HG02885 (cell line): ENCODE results near the gene CLDN7.

Source experiments
- ATAC-seq: cut with Tn5 transposase; IDR thresholded peaks from one replicate; pipeline ENCODE4 v1.9.1; 2021; ENCODE audit warnings: mild to moderate bottlenecking; ENCODE audit not compliant: unreplicated experiment, poor library complexity

CLDN7 gene

DNA sequence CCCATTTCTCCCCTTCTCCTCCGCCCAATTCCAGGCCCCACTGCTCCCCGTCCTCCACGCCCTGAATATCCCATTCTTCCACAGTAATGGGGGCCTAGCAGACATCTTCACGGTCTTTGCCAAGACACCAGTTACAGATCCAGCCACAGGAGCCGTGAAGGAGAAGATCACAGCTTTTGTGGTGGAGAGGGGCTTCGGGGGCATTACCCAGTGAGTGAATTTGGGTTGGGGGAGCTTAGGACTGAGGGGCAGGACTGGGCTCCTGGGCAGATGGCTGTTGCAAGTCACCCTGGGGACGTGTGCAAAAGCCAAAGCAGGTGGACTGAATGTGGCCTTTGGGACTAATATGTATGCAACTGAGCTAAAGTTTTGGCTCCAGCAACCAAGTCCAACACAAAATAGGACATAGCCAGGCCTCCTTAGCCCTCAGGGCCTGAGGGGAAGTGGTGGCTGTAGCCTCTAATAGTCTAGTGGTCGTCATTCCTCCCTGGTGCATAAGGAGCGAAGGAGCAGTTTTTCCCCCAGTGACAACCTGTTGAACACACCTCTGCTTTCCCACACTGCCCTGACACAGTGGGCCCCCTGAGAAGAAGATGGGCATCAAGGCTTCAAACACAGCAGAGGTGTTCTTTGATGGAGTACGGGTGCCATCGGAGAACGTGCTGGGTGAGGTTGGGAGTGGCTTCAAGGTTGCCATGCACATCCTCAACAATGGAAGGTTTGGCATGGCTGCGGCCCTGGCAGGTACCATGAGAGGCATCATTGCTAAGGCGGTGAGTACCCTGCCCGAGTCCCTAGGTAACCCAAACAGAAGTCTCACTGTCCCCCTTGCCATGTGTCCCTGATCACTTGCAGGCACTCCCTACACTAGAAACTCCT lies 39.9 kb downstream of the CLDN7 start:
- no peak for ATAC-seq

DNA sequence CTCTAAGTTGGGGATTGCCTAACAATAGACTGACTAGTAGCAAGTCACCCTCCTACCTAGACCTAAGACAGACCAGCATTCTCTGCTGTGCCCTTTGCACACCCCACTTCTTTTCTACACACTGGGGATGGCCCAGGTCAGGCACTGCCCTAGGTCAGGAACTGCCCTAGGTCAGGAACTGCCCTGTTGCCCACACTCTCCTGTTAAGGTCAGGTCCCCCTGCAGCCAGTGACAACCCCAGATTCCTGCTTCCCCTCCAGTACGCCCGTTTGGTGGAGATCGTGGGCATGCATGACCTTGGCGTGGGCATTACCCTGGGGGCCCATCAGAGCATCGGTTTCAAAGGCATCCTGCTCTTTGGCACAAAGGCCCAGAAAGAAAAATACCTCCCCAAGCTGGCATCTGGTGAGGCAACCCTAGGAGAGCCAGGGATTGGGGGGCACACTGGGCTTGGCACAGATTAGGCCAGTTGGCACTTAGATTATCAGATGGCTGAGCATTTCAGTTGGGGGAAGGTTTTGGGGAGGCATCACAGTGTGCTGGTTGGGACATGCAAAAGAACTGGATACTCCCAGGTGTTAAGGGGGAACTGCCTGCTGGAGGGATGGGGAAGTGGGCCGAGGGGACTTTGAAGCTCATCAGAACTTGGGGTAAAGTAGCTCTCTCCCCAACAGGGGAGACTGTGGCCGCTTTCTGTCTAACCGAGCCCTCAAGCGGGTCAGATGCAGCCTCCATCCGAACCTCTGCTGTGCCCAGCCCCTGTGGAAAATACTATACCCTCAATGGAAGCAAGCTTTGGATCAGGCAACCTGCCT lies 40.8 kb downstream of the CLDN7 start:
- no peak for ATAC-seq

DNA sequence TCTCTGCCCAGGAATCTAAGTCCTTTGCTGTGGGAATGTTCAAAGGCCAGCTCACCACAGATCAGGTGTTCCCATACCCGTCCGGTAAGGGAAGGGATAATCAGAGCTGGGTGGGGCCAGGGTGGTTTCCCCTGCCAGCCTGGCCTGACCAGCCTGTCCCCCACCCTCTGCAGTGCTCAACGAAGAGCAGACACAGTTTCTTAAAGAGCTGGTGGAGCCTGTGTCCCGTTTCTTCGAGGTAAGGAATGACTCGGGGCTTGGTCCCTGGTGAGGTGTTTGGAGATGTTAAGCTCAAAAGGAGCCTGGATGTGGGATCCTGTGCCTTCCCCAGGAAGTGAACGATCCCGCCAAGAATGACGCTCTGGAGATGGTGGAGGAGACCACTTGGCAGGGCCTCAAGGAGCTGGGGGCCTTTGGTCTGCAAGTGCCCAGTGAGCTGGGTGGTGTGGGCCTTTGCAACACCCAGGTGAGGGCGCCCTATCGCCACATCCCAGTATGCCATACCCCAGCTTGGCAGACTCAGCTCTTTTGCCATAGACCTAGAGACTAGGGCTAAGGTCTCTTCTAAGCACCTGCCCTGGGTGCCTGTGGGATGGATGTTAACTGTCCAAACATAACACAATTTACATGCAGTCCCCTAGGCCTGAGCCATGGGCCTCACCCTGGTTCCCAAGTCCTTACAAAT lies 41.5 kb downstream of the CLDN7 start:
- no peak for ATAC-seq

DNA sequence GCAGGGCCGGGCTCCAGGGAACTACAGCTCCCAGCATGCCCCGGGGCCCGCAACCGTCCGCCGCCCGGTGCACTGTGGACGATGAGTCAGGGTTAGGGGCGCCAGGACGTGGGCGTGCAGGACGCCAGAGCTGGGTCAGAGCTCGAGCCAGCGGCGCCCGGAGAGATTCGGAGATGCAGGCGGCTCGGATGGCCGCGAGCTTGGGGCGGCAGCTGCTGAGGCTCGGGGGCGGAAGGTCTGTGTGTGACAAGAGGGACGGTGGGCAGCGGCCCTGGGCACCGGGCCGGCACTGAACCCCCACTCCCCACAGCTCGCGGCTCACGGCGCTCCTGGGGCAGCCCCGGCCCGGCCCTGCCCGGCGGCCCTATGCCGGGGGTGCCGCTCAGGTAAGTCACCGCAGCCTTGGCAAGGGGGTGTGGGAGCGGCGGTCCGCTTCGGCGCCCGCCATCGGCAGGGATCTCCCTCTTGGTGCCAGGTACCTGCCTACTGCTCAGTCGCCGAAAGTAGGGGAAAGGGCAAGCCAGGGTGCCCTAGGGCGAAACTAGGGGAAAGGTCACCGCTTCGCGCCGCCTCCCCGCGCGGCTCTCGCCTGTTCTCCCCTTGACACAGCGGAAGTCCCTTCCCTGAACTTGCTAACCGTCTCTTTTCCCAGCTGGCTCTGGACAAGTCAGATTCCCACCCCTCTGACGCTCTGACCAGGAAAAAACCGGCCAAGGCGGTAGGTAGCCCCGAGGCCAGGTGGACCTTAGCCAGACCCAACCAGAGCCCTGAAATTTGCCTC lies 42.3 kb downstream of the CLDN7 start, which contains the start of the genes ACADVL and DLG4:
Gene ACADVL (plus strand): TSS at position 127 of the 781 bp plus-strand sequence. CDS start 47 bp downstream, at position 174.
Gene DLG4 (minus strand): TSS at position 25 of the 781 bp plus-strand sequence.
- ATAC-seq, result peak; percentile 67

DNA sequence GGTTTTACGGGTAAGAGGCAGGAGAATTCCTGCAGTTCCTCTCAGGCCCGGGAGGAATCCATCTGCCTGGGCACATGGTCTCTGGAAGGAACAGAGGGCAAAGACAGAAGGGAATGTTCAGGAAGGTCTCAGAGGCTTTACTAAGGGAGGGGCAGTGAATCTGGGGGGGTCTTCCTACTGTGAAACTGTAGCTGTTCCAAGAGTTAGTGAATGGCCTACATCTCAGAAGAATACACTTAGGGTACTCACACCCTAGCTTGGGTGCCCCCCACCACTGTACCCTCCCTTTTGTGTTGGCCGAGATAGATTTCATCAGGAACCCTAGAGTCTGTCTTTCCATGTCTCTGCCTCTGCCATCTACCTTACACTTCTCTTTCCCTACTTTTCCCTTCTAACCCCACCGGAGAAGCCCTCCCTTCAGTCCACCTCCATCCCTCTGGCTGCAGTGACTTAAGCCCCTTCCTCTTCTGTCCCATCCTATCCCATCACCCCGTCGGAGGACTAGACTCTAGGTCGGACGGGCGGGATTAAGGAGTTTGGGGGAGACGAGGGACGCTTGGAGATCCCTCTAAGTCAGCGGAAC lies 43.0 kb downstream of the CLDN7 start:
- no peak for ATAC-seq

DNA sequence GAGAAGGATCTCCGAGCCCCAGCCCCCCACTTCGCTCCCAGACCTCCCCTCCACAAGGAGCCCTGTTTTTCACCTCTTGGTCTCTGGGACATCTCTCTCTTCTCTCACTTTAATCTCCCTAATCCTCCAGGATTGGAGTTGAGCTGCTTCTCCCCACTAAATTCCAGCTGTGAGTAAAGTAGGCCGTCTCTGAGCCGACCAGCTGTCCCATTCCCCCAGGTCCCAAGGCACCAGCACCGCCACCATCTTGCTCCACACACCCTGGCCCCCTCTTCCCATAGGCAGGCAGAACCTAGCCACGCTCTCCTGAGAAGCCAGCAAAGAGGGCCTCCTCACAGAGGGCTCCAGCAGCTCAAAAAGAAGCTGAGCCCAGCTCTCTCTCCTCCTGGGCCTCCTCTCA lies 43.5 kb downstream of the CLDN7 start:
- no peak for ATAC-seq

DNA sequence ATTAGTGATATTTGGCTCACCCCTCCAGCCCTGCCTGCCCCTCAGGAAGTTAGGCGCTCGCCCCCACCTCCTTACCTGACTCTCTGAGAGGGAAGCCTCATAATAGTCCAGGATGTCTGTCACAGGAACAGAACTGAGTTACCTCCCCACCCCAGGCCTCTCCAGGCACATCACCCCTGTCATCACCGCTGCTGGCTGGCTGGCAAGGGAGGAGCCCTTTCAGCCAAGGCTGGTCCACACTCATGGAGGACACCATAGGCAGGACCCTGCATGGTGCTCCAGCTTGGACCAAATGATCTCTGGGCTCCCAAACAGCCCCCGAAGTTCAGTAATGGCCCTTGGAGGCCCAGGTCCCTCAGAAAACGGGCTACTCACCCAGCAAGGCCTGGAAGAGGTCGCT lies 44.1 kb downstream of the CLDN7 start:
- no peak for ATAC-seq

DNA sequence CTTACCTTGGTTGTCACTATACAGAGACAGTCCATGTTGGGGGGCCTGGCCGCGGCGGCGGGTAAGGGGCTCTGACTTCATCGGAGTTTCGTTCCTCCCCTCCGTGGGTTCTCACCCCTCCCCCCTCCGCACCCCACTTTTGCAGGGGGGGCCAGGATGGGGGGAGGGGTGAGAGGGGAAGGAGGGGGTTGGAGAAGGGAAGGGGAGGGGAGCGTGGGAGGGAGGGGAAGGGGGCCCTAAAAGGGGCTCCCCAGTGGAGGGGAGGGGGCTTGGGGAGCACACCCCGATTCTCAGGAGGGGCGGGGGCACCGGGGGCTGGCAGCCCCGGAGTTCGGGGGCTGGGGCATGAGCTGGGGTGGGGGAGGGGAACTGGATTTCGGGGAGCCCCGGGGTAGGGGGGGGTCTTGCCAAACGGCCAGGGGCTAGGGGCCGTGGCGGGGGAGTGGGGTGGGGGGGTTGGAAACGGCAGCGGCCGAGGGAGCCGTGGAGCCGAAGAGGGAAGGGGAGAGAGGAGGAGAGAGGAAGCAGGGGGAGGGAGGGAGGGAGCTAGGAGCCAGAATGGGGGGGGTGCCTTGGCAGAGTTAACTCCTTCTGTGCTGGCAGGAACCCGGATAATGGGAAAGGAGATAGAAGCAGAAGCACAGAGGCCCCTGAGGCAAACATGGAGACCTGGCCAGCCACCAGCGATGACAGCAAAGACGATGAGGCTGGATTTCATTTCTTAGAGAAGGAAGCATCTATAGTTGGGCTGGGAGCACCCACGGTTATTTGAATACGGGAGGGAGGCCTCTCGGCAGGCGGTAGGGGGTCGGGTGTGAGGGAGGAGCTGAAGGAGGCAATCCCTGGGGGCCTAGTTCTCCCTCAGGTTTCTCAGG lies 44.9 kb downstream of the CLDN7 start:
- no peak for ATAC-seq

DNA sequence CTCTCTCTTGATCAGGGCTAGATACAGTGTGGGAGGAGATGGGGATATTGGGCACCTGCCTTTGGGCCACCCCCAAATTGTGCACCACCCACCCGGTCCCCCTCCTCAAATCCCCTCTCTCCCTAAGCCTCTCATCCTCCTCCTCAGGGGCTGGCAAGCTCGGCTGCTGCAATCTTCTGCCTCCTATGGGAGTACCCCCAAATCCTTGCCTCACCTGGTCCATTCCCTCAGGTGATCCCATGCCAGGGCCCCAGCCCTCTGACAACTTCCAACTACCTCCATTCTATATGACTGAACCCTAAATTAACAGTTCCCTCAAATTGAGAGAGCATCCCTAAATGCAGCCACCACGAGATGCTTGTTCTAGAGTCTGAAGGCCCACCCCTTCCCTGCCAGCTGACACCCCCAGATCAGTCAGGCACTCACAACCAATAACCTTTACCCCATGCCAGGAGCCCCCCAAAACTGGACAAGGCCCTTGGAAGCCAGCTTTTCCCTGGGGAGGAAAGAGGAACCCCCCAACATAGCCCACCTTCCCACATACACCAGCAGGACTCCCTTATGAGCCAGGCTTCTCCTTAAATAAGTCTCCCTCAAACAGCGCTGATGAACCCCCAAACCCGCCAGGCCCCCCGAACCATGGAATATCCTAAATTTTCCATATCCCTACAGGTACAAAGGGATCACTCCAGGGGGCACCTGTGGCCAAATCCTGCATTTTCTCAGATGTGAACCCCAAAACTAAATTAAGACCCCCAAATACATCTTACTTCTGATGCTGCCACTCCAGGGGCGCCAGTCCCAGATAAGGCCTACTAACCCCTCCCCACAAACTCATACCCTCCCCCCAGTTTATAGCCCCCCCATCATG lies 45.8 kb downstream of the CLDN7 start:
- ATAC-seq, result no peak

DNA sequence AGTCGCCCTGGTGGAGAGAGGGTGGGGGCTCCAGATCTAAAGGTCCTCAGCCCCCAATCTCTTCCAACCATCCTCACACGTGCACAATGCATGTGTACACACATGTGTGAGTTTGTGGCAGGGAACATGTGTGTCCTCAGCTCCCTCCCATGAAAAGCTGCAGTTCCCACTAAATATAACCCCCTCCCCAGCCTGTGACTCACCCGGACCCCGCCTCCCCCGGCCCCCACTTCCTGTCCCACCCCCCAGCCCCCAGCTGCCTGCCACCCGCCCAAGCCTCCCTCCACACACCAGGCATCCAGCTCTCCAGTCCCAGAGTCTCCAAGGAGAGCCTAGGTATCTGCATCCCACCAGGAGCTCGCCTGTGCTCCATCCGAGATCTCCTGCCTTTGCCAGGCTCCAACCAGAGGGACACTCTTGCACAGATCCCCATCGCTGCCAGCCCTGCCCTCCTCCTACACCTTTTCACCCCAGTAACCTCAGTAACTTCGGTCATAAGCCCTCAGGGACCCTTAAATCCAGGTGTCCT lies 46.6 kb downstream of the CLDN7 start:
- ATAC-seq, result no peak

DNA sequence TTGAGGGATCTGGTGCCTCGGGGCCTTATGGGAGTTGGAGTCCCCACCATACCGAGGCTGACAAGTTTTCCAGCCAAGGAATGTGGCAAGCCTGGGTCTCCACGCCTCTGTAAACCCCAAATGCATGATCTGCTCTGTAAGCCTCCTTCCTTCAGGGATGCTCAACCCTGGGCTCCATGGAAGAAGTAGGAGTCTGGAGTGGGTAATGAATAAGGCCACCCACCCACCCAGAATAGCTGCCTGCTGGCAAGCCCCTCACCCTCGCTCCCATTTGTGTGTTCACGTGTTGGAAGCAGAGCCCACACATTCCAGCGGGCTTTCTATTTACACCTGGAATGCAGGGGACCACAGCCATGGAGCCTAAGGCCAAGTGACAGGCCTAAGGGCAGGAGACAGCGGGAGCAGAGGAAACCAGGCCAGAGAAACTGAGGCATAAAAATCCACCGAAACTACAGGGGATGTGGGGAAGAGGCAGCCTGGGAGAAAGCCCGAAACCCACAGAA lies 47.1 kb downstream of the CLDN7 start:
- ATAC-seq, result no peak

DNA sequence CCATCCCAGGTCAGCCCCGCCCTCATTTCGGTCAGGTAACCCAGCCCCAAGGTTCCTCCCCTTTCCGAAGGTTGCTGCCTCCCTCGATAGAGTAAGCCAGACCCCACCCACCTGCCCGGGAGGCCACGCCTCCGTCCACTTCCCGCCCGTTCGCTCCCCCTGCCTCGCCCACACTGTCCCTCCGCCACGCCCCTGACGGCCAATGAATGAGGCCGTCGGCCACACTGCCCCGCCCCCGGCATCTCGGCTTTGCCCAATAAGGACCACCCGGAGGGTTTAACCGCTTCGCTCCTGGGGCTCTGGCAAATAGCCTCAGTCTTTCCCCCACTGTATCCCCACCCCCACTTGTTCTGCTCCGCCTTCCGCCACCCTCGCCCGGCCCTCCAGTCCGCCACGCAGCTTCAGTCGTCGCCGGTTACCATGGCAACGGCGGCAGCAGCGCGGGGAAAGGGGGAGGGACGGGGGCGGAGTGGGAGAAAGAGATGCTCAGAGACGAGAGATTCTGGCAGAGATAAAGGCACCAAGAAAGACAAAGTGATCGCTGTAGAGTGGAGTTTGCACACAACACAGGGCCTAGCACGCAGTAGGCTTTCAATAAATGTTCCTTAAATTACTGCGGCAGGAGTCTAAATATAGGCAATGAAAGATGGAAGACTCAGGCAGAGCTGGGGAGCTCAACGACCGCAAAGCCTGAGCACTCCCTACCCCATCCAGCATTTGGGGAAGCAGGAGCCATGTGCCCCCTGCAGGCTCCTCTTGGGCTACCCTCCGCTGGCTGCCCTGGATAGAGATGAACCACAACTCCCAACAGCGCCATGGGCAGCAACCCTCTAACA lies 47.8 kb downstream of the CLDN7 start:
- ATAC-seq, result peak; percentile 82

DNA sequence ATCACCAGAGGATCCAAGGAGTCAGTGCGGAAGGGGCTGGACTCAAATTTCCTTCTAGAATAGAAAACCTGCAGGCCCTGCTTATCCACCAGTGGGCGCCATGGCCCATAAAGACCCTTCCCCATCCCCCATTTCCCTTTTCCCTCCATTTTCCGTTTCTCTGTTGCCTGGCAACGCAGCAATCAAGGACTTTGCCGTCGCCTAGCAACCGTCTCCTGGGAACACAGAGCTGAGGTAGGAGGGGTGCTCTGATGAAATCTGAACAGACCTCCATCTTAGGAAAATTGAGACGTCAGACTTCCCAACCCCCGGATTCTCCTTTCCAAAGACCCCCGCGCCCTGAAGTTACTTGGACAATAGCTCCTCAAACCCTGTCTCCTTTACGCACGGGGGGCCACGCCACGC lies 48.4 kb downstream of the CLDN7 start:
- ATAC-seq, result no peak

DNA sequence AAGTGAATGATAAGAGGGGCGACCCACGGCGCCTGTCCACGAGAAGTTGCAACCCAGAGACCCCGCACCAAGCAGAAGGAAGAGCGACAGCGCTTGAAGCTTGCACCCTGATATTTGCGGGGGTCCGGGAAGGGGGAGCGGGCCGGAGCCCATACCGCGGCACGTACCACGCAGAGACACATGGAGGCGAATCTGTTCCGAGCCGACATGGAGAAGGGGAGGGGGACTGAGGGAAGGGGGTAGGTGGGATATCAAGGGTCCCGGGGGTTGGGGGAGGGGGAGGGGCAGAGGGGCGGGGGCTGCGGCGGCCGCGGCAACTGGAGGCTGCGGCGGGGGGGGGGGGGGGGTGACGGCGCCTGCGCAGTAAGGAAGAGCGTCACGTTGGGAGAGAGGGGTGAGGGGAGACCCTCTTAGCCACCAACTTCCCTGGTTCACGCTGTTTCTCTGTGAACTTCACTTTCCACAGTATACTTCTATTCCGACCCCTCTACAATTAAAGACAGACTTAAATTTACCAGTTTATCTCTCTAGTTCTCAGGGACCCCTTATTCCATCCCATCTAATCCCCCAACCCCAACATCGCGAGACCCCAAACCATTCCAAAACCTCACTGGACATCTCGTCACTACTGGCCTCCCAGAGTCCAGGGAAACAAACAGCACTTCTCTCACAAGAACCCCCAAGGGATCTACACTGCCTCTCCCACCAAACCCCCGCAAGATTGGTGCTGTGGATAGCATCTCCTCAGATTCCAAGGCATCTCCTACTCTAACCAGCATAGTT lies 50.6 kb downstream of the CLDN7 start:
- no peak for ATAC-seq
